Gastroesophageal sphincter (tissue), 2 donors: ENCODE measurements around the gene HEY2.

ENCODE experiments used
- EP300 ChIP-seq: sonication (generic); formaldehyde crosslinking; IDR thresholded peaks from one replicate; pipeline ENCODE4 v1.6.1; 2017; ENCODE audit warnings: antibody characterized with exemption, mild to moderate bottlenecking
- POLR2A ChIP-seq, 2 donors: fragments of 450-650 bp; IDR thresholded peaks; one replicate each; pipeline ENCODE4 v1.6.1; 2017; ENCODE audit warnings: antibody characterized with exemption in 2 of 2, mild to moderate bottlenecking in 2 of 2, moderate library complexity in 1 of 2

- TF ChIP-seq EP300 (no peak), POLR2A (IDR thresholded peaks at IDR 0.05) (no peak)
These were observed 11.2 kb upstream of the HEY2 start for GRCh38 chr6:125738276-125738675.
